SW480 (cell line): ENCODE measurements around the gene KRTAP6-2.

Experiments used
- DNase-seq: peaks from one replicate; pipeline ENCODE4 v3.0.0-alpha.2; 2016; ENCODE audit warnings: low spot score

Gene KRTAP6-2

GRCh38 chr21:30567617-30568016, 31.1 kb downstream of the KRTAP6-2 start:
- DNase-seq = no peak

GRCh38 chr21:30563630-30564029, 35.1 kb downstream of the KRTAP6-2 start:
- DNase-seq = no peak

GRCh38 chr21:30563072-30563471, 35.6 kb downstream of the KRTAP6-2 start:
- no peak for DNase-seq

- no peak for DNase-seq
These were observed 36.7 kb downstream of the KRTAP6-2 start for GRCh38 chr21:30561957-30562356.

- DNase-seq = no peak
These were observed 37.3 kb downstream of the KRTAP6-2 start, which contains the start of gene KRTAP19-7 for GRCh38 chr21:30561264-30561895. KRTAP19-7 (minus strand) TSS chr21:30561314; CDS start chr21:30561289, 25 bp downstream.

GRCh38 chr21:30555095-30555494, 43.6 kb downstream of the KRTAP6-2 start:
- DNase-seq = no peak

GRCh38 chr21:30552782-30553181, 45.9 kb downstream of the KRTAP6-2 start:
- no peak for DNase-seq
